GM12878 (cell line): Measurements from ENCODE around the gene SOX5. TPM values are rescaled to one million over a fixed set of nuclear protein-coding genes. Genes with fewer than 3 reads are reported as not detected.

Experiments used
- ATF7 ChIP-seq: fragments of 450-650 bp; IDR thresholded peaks from 2 replicates; pipeline ENCODE4 v1.6.1; 2016; ENCODE audit warnings: low read depth, mild to moderate bottlenecking
- BCL3 ChIP-seq: IDR thresholded peaks from 2 replicates; pipeline ENCODE4 v1.6.1; 2011; ENCODE audit warnings: borderline replicate concordance, low read depth, mild to moderate bottlenecking, moderate library complexity, low read length; ENCODE audit not compliant: insufficient read depth, poor library complexity, severe bottlenecking
- CHD4 ChIP-seq: fragments of 200-600 bp; sonication (generic); IDR thresholded peaks from 2 replicates; pipeline ENCODE4 v1.6.1; 2016; ENCODE audit warnings: mild to moderate bottlenecking
- ETV6 ChIP-seq, 2 experiments: fragments of 450-650 bp in 1 of 2; IDR thresholded peaks in 1 of 2; conservative IDR thresholded peaks in 1 of 2; 2 replicates each; pipeline ENCODE4 v1.6.1; 2014; ENCODE audit warnings: antibody characterized with exemption in 1 of 2, borderline replicate concordance in 1 of 2, low read depth in 1 of 2, mild to moderate bottlenecking in 1 of 2, moderate library complexity in 1 of 2
- NFXL1 ChIP-seq: fragments of 450-650 bp; IDR thresholded peaks from 2 replicates; pipeline ENCODE4 v1.6.1; 2017; ENCODE audit warnings: antibody characterized with exemption, mild to moderate bottlenecking, borderline replicate concordance
- NKRF ChIP-seq: fragments of 450-650 bp; conservative IDR thresholded peaks from 2 replicates; pipeline ENCODE4 v1.6.1; 2017; ENCODE audit warnings: mild to moderate bottlenecking, moderate library complexity
- NRF1 ChIP-seq: conservative IDR thresholded peaks from 2 replicates; pipeline ENCODE4 v1.6.1; 2011; ENCODE audit warnings: mild to moderate bottlenecking, low read depth, low read length, improper control_type of control experiment
- SMAD5 ChIP-seq: IDR thresholded peaks from 2 replicates; pipeline ENCODE4 v1.6.1; 2016; ENCODE audit warnings: antibody characterized with exemption, low read depth
- ZBTB4 ChIP-seq: fragments of 450-650 bp; formaldehyde crosslinking; IDR thresholded peaks from 2 replicates; pipeline ENCODE4 v1.4.0; 2022; ENCODE audit warnings: mild to moderate bottlenecking, moderate library complexity
- polyA plus RNA-seq, 11 experiments: library from polyadenylated mRNA; depleted of rRNA in 4 of 11; unstranded in 6 of 11; stranded (reverse) in 5 of 11; fragments of >200 nt; fragmentation: Nextera tagmentation in 4 of 11; fragmentation: Illumina TruSeq in 1 of 11; extraction: Ambion mirVana in 4 of 11; extraction: Trizol in 1 of 11; gene quantifications; 1 replicate in 1 of 11; 2 replicates in 10 of 11; pipeline versions ENCODE4 v1.2.1 to v1.2.3, GENCODE V29; 2011 to 2016; ENCODE audit warnings: inconsistent platforms in 2 of 11, missing spikeins in 2 of 11, low read depth in 1 of 11
- total RNA-seq, 4 experiments: library from RNA; depleted of rRNA in 3 of 4; stranded (reverse); fragments of >200 nt in 3 of 4; fragmentation: Illumina TruSeq in 1 of 4; extraction: Trizol in 1 of 4; gene quantifications; 2 replicates each; pipeline versions ENCODE4 v1.2.1 to v1.2.3, GENCODE V29; 2013 to 2021
- TF ChIP-seq, protein P1 (sequence below): IDR thresholded peaks from 2 replicates; pipeline ENCODE4 v1.6.1; 2012; ENCODE audit warnings: low read depth, low read length, improper control_type of control experiment

Gene SOX5
- total and polyA plus RNA-seq, 10 of the 15 experiments (the other 5 are each of a cell fraction or from before 2014, with no cell fraction given), result 0.08 to 1.0 (median 0.24) TPM

DNA sequence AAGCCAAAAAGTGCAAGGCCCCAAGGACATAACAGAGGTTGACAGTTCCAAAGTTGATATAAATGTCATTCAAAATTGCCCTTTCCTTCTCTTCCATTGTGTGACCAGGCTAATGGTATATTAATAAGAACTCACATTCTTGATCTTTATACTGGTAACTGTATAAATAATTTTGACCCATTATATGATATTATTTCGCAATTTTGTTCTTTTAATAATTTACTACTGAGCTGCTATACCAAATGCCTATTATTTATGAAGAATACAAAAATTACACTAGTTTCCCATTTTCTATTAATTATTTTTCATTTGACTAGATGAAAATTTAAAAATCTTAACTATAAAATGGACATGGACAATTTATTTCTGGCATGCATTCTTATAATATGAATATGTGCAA, 370.2 kb downstream of the SOX5 start (continued):
- TF ChIP-seq, protein P1, sequence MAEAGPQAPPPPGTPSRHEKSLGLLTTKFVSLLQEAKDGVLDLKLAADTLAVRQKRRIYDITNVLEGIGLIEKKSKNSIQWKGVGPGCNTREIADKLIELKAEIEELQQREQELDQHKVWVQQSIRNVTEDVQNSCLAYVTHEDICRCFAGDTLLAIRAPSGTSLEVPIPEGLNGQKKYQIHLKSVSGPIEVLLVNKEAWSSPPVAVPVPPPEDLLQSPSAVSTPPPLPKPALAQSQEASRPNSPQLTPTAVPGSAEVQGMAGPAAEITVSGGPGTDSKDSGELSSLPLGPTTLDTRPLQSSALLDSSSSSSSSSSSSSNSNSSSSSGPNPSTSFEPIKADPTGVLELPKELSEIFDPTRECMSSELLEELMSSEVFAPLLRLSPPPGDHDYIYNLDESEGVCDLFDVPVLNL, result no peak
- TF ChIP-seq BCL3, result no peak
- TF ChIP-seq NRF1, result no peak
- no peak for TF ChIP-seq NKRF
- TF ChIP-seq ZBTB4, result no peak
- TF ChIP-seq ATF7, result no peak
- TF ChIP-seq SMAD5, result no peak
- no peak for TF ChIP-seq CHD4
- no peak for TF ChIP-seq NFXL1
- no peak for TF ChIP-seq ETV6 (conservative IDR thresholded peaks at IDR 0.05 in 1 of 2, IDR thresholded peaks at IDR 0.05 in 1 of 2; ENCODE audit: borderline replicate concordance in 1 of 2, low read depth in 1 of 2)
